HCEC 1CT (cell line): Measurements from ENCODE around the gene MICU1.
"Not testable (repeated sequence)": the region's sequence is repeated elsewhere in the genome, so short reads cannot be mapped to it uniquely, and the experiment has no call there.

Experiments
- DNase-seq: peaks from one replicate; pipeline ENCODE4 v3.0.0-alpha.2; 2017

MICU1 gene

DNA sequence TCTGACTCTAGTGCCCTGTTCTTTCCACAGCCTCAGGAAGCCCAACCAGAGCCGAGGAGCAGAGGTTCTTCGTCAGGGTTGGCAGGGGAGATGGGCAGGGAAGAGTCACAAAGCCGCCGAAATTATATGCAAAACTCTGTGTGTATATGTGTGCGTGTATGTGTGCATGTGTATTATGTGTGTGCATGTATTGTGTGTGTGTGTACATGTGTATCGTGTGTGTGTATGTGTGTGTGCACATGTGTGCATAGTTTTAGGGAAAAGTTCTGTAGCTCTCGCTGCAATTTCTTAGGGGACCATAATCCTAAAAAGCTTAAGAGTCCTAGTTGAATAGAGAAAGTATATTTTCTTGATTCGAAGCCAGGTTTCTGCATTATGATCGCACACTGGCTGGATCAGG lies 288.2 kb downstream of the MICU1 start:
- no peak for DNase-seq

DNA sequence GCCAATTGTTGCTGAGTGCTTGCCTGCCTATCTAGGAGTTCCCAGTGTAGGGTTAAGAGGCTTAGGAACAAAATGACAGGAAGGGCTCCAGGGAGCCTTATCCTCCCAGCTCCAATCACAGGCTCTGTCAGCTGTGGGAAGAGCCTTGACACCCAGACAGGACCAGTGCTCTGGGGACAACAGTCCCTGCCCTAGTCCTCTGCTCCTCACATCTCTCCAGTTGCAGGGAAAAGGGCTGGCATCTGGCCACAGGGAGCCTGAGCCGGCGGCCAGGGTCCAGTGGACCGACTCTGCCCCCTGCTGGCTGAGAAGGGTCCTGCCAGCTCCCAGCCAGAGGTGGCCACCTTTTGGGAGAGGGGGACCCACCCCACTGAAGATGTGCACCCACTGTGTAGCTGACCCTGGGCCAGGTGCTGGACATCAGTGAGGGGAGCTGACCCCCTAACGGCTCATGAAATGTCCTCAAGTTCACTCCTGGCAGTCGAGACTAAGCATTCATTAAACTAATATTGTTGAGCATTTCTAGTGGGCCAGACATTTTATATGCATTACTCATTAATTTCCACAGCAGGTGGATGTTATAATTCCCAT lies 288.7 kb downstream of the MICU1 start:
- DNase-seq, result peak; percentile 55

DNA sequence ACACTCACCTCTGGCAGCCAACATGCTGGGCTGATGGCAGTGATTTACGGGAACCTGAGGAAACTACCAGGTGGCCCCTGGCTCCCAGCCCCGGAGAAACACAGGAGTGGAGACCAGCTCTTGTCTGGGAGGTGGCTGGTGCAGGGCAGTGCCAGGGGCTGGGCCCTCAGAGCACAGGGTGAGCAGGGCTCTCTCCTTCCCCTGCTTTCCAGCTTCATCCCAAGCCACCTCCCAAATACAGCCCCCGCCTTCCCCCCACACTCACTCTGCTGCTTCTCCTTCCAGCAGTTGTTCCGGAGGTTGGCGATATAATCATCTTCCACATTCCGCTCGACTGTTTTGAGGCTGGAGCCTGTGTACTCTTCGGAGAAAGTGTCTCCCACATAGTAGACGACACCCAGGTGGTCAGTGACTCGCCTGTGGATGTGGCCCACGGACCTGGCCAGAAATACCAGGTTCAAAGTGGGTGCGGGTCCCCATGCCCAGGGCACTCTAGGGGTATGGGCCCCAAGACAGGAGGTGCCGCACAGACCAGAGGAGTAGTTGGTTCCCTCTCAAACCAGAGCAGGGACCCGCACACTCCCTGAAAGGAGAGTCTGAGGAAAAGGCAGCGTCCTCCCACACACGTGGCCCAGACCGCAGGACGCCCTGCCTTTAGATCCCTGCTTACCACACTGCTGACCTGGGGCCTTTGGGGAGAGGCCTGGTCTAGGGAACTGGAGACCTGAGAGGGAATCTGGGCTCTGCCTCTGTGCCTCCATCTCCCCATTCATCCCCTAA lies 289.4 kb downstream of the MICU1 start:
- no peak for DNase-seq

DNA sequence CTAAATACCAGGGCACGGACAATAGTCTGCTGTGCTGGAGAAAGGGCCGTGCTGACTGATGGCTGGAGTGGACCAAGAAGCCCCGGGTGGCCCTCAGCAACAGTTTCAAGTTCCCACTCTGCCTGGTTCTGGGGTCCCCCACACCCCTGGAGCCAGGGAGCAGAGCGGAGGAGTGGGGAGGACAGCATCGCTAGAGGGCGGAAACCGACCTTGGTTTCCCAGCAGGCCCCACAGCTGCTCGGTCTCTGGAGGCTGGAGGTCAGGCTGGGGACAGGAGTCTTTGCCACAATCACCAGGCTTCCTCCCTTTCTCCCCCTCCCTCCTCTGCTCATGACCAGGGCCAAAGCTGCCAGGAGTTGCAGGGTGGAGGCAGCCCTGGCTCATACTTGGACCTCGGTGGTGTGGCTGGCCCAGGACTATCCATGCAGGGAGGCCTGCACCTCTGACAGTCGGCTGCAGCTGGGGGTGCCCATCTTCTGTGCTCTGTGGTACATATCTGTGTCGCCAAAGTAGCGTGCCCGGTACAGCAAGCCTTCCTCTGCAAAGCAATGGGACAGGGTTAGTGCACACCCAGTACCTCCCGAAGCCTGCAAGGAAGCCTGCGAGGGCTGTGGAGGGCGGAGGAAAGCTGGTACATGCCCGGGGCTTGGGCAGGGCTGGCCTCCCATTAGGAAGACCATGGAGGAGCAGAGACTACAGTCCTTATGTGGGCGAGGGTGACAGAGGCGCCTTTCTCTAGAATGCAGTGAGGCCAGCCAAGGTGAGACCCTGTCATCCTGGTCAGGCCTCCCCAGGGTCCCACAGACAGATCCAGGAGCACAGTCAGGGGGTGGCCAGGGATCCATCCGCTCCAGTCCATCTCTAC lies 290.3 kb downstream of the MICU1 start:
- no peak for DNase-seq

DNA sequence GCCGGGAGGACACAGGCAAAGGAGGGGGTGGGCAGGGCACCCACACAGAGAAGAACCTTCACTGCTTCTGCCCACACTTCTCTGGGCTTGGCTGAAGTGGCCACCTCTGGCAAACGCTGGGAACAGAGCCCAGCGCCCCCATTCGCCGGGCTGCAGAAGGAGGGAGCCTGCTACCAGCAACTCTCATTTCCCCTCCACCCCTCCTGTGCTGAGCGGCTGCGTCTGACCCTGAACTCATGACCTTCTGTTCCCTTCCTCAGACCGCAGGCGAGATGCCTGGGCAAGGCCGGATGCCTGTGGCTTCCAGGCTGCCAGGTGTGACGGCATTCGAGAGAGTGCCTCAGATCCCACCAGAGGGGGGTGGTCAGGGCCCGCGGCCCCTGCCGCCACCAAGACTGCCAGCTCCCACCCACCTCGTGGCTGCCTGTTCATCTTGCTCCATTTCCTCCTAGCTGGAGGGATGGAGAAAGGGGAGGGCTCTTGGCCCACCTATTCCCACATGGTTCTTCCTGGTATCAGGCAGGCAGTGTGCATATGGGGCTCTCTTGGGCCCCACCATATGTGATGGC lies 291.0 kb downstream of the MICU1 start:
- no peak for DNase-seq

DNA sequence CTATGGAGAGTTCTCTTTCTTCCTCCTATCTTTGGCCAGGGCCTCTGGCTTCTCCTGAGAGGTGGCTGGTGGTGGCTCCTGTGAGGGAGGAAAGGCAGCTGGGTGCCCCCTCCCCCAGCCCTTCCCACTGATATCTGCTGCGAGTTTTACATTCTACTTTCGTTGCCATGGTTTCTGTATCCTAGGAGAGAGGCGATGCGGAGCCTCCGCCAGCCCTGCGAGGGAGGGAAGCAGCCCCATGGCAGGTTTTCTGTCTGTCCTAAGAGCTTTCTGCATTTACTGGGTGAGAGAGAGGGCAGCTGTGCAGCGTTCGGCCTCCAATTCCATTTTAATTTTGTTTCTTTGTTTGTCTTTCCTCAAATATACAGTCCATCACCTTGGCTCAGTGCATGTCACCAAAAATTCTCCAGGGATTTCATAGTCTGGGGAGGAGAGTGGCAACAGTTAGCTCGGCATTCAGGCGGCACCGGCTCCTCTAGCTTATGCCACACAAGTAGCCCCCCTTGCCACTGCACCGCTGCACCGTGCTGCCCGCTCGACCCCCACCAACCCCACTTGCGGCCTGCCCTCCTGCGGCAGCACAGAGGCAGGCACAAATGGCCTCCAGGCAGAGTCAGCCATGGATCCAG lies 291.6 kb downstream of the MICU1 start:
- no peak for DNase-seq

DNA sequence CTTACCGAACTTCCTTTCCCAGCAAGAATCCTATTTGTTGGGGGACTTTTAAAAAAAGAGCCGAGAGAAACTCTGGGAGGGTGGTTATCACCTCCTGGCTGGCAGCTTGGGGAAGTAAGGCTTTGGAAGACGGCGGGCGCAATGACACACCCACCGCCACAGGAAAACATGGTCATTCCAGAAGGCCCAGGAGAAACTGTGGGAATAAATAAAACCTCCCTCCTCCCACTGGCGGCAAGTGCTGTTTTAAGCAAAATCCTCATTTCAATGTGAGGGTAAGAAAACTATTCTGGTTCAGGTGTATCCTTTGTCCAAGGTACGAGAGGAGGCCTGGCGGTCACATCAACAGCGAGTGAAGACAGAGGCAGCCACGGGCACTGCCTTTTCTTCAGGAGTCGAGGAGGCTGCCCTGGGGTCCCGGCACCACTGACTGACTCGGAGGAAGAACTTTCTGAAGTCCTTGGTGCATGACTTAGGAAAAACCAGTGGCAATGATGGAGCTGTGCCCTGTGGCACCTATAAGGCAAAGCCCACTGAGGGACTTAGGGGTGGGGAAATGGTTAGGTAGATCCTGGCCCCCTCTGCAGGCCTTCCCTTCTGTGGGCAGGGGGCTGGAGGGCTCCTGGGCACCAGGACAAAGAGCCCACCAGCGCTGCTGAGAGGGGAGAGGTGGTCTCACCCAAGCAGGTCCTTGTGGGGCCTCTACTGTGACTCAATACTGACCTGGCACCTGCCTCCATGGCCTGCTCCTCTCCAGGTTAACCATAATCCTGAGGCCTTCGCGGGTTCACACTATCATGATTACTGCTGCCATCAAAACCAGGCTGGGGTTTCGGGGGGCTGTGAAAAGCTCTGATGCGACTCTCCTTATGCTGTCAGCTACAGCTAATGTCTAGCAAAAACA lies 292.5 kb downstream of the MICU1 start:
- DNase-seq, result no peak

DNA sequence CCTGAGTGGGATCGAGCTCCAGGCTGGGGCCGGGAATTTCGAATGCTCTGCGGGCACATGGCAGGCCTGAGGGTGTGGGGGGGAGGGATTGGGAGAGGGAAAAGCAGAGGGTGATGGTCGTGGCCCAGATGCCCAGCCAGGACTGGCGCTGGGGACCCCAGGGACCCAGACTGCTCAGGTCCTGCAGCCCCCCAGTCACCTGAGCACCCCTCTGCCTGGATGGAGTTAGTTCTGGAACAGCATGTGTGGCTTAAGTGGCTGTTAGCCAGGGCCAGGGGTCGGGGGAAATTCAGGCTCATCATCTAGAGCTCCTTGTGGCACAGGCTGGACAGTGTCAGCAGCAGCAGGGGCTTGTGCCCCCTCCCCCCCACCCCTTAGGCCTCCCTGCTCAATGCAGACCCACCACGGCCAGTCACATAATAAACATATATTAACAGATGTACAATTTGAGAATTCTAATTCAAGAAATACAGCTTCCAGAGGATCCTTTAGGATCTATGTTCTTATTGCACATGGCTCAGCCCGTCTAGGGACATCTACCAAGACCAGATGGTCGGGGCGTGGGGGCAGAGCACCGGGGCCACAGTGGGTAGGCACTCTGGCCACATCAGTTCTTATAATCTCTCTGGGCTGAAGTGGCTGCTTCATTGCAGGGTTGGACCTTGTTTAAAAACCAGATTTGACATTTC lies 293.3 kb downstream of the MICU1 start:
- DNase-seq, result no peak

DNA sequence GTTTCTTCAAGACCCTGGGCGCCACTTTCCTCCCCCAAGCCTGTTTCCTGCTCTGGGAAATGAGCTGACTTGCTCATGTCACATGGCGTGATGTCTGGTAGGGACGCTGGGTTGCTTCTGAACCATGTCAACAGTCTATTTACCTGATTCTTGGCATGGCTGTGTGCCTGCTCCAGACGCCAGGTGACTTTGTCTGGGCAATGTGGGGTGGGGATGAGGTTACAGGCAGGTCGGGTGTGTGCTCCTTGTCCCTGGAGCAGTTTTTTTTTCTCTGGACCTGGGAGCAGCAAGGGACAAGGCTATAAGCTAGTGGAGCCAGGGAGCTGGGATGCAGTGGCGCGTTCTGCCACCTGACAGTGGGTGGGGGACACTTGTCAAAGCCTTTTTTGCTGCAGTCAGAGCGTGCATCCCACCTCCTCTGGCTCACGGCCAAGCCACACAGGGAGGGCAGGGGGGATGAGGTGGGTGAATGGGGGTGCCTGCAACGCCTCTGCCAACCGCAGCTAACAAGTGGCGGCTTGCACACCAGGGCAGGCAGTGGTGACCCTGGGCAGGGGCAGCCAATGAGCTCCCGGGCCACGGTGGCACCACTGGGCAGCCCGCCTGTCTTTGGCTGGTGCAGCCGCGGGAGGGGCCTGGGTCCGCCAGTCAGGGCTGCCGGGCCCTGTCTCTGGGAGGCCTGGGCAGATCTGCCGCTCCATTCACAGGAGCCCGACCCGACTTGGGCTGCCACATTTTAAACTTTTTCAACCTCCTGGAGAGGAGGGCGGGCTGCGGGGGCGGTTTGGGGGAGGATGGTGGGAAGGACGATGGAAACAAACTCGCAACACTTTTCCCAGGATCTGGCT lies 294.1 kb downstream of the MICU1 start:
- peak; percentile 75 for DNase-seq

DNA sequence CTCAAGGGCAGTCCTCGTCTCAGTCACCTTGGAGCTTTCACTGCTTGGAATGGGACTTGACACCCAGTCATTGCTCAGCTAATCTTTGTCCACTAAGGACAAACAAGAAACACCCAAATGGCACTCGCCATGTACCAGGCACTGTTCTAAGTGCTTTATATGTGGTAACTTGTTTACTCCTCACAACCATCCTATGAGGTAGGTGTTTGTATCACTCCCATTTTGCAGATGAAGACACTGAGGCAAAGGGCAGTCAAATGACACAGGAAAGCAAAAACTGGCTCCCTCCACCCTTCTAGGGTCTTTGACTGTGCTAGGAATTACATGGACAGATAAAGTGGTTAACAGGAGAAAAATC lies 295.8 kb downstream of the MICU1 start:
- DNase-seq, result no peak

DNA sequence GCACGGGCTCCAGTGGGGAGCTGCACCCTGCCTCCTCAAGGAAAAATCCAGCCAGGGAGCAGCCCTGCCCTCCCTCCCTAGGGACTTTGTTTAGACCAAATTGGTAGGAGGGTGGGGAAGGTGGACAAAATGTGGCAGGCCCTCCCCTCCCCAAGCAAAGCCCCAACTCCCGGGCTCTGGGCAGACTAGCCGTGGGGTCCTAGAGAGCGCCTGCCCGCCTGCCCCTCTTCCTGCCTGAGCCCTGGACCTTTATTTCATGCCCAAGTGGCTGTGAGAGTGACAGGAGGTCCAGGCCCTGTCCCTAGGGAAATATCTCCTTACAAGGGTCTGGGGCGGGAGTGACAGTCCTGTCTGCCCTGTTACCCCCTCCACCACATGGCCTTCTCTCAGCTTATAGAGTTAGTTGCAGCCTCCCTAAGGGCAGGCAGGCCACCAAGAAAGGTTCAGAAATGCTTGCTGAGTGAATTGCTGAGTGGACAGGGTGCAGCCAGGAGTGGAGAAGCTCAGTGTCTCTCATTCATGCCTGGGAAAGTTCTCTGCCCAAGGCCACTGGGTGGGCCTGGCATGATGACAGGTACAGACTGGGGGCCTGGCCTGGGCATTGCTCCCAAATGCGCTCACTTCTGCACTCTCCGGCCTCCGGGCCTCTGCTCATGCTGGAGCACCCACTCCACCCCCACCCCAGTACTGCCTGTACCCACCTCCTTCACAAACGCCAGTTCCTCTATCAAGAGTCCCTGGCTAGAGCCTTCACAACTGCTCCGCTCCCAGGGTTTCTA lies 296.4 kb downstream of the MICU1 start:
- no peak for DNase-seq

DNA sequence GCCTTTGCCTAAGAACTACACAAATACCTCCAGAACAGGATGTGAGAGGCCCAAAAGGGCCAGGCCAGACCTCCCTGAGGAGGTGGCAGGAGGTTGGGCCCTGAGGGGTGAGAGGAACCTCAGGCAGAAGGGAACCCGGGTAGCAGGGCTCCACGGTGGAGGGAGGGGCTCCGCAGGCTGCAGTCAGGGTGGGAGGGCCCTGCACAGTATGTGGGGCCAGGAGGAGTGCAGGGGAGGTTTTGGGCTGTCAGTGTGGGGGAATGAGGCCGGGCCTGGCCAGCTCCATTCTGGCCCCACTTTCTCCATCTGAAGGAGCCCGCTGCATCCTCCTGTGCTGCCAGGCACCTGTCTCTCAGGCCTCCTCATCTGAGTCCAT lies 297.1 kb downstream of the MICU1 start:
- DNase-seq, result no peak

DNA sequence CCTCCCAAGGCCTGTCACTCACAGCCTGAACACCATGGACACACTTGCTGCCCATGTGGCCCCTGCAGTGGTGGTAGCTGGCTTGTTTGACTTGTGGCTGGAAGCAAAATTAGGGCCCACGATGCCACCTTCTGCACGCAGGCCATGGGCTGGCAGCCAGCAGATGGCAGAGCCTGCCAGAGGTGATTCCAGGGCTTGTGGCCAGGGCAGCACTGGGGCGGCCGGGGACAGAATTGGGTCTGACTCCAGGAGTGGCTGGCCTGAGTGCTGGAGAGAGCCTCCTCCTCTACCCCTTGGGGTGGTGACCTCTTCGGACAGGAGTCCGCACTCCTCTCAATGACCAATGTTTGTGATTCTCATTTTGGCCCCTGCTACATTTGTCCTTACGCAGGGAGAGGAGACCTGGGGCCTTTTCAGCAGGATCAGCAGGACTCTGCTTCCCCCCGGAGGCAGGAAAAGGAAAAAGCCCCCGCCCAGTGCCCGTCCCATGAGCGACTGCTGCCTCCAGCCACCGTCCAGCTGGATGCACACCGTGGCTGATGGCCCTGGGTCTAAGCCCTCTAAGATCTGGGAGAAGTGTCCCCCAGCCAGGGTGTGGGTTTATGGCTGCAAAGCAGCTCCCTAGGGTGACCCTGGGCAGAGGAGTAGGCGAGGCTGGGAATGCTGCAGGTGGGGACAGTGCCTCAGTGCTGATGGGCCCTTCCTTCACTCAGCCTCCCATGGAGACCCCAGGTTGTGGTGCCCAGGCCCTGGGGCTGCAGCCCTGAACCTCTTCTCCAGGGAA lies 297.6 kb downstream of the MICU1 start:
- peak; percentile 56 for DNase-seq

DNA sequence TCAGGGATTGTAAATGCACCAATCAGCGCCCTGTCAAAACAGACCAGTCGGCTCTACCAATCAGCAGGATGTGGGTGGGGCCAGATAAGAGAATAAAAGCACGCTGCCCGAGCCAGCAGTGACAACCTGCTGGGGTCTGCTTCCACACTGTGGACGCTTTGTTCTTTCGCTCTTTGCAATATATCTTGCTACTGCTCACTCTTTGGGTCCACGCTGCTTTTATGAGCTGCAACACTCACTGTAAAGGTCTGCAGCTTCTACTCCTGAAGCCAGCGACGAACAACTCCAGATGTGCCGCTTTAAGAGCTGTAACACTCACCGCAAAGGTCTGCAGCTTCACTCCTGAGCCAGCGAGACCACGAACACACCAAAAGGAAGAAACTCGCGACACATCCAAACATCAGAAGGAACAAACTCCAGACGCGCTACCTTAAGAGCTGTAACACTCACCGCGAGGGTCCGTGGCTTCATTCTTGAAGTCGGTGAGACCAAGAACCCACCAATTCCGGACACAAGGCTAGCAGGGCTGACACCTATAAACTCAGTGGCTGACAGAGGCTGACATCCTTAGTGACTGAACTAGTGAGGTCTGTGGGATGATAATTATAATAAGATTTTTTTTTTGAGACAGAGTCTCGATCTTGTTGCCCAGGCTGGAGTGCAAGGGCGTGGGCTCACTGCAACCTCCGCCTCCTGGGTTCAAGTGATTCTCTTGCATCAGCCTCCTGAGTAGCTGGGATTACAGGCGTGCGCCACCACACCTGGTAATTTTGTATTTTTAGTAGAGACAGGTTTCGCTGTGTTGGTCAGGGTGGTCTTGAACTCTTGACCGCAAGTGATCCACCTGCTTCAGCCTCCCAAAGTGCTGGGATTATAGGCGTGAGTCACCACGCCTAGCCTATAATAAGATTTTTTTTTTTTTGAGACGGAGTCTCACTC lies 298.9 kb downstream of the MICU1 start:
- not testable (repeated sequence) for DNase-seq

DNA sequence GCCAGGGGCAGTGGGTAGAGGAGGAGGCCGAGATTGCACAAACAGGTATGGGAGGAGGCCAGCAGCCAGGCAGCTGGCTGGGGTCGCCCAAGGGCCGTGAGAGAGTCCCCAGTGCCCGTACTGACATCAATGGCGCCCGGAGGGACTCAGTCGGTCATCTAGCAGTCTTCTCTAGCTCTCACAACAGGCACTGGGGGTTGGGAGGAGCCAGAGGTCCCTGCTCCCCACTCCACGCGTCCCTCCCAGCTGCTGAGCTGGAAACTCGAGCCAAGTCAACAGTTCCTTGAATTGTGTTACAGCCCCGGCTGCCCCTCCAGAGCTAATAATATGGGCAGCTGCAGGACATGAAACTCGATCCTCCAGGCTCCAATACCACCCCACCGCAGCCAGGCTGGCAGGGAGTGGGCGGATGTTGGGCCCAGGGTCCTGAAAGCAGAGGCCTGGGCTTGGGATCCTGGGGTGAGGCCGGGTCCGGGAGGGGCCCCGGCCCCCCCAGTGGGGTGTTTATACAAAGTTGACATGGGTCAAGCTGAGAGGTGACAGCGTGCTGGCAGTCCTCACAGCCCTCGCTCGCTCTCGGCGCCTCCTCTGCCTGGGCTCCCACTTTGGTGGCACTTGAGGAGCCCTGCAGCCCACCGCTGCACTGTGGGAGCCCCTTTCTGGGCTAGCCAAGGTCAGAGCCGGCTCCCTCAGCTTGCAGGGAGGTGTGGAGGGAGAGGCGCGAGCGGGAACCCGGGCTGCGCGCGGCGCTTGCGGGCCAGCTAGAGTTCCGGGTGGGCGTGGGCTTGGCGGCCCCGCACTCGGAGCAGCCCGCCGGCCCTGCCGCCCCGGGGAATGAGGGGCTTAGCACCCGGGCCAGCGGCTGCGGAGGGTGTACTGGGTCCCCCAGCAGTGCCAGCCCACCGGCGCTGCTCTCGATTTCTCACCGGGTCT lies 300.4 kb downstream of the MICU1 start:
- not testable (repeated sequence) for DNase-seq

DNA sequence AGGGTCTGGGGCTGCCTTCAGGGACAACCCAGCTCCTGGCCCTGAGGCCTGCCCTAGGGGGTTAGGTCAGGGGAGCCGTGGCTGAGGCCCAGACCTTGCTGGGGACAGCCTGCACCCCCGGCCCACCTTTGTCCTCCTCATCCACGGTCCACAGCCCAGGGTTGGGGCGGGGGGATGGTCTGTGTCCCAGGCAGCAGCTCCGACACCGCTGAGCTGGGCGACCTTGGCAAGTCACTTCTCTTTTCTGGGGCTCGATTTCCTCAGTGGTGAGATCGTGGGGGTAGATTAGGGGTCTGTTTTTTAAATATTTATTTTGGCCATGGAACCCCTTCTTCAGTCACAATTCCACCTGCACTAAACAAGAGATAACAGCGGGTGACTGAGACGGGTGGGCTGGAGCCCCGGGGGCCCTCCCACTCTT lies 302.1 kb downstream of the MICU1 start:
- no peak for DNase-seq
